ENCODE measurements around the gene ASIC3.
A peak's percentile ranks its signal among the peaks of the same experiment; 100 is the strongest.

Gene ASIC3

GRCh38 chr7:151051108-151051507, 2.8 kb downstream of the ASIC3 start:
- peak overlapping the region; percentile 40 for H3K4me2 ChIP-seq (ENCODE audit: insufficient read depth, low read length, poor library complexity, severe bottlenecking)
- no peak overlapping the region for H3K14ac ChIP-seq (ENCODE audit: low read length)
- H2BK5ac ChIP-seq (ENCODE audit: low read length): no peak overlapping the region
- H2AK5ac ChIP-seq (ENCODE audit: low read depth, low read length): no peak overlapping the region
- no CpG with 5 or more reads among the region's 50 CpGs for WGBS, 2 donors (ENCODE audit: extremely low coverage in 2 of 2, insufficient read length in 2 of 2, insufficient replicate concordance in 1 of 2)
- H3K27me3 ChIP-seq (ENCODE audit: control insufficient read depth in 3 of 3, insufficient read depth in 3 of 3, low read depth in 1 of 3, low read length in 3 of 3): peaks cover 0 to 32% (median 6%) of the 10 kb centered on the region in 3 experiments
- no peak overlapping the region for H3K27ac ChIP-seq (replicated peaks; ENCODE audit: low read length)
- no peak overlapping the region for H4K8ac ChIP-seq (ENCODE audit: low read depth, low read length)
- peak; percentile 78 for DNase-seq (ENCODE audit: low spot score)
- H2BK12ac ChIP-seq (ENCODE audit: low read length): no peak overlapping the region
- H2BK15ac ChIP-seq (ENCODE audit: low read length): no peak overlapping the region
- H3K9ac ChIP-seq (ENCODE audit: low read depth, low read length, poor library complexity): no peak overlapping the region
- H2BK120ac ChIP-seq (ENCODE audit: low read depth, low read length): no peak overlapping the region
- no peak overlapping the region for H4K91ac ChIP-seq (ENCODE audit: low read depth, low read length, poor library complexity)
- no peak overlapping the region for H3K4ac ChIP-seq (ENCODE audit: low read length)
- peaks cover 1% of the 10 kb centered on the region for H3K79me1 ChIP-seq (ENCODE audit: low read depth, low read length)
- H3K9me3 ChIP-seq (replicated peaks in 1 of 2; ENCODE audit: control insufficient read depth in 2 of 2, insufficient read depth in 1 of 2, low read depth in 1 of 2, low read length in 2 of 2): peaks cover 0 to 2% of the 10 kb centered on the region in 2 donors
- no peak overlapping the region for H3K4me3 ChIP-seq (ENCODE audit: low read length in 2 of 2)
- H2AFZ ChIP-seq (ENCODE audit: low read length): no peak overlapping the region
- peak overlapping the region; percentile 73 for H3K23ac ChIP-seq (ENCODE audit: low read depth, low read length, poor library complexity)
- H3K36me3 ChIP-seq (replicated peaks in 1 of 2; ENCODE audit: control insufficient read depth in 2 of 2, insufficient read depth in 2 of 2, low read length in 2 of 2): peaks cover 6 to 7% of the 10 kb centered on the region in 2 donors
- peak overlapping the region; percentile 57 for H3K18ac ChIP-seq (ENCODE audit: low read length)
- H3K4me1 ChIP-seq (ENCODE audit: control insufficient read depth in 2 of 2, insufficient read depth in 1 of 2, low read depth in 1 of 2, low read length in 2 of 2): peaks cover 0 to 2% of the 10 kb centered on the region in 2 donors

GRCh38 chr7:151053096-151053495, 4.8 kb downstream of the ASIC3 start:
- no peak overlapping the region for H2BK120ac ChIP-seq (ENCODE audit: low read depth, low read length)
- H3K4me1 ChIP-seq (ENCODE audit: control insufficient read depth in 2 of 2, insufficient read depth in 1 of 2, low read depth in 1 of 2, low read length in 2 of 2): peaks cover 4 to 8% of the 10 kb centered on the region in 2 donors
- H3K9me3 ChIP-seq (replicated peaks in 1 of 2; ENCODE audit: control insufficient read depth in 2 of 2, insufficient read depth in 1 of 2, low read depth in 1 of 2, low read length in 2 of 2): peaks cover 0 to 2% of the 10 kb centered on the region in 2 donors
- H3K27me3 ChIP-seq (ENCODE audit: control insufficient read depth in 3 of 3, insufficient read depth in 3 of 3, low read depth in 1 of 3, low read length in 3 of 3): peaks cover 0 to 43% (median 6%) of the 10 kb centered on the region in 3 experiments
- no peak overlapping the region for H3K18ac ChIP-seq (ENCODE audit: low read length)
- no peak overlapping the region for H4K8ac ChIP-seq (ENCODE audit: low read depth, low read length)
- no peak overlapping the region for H2AFZ ChIP-seq (ENCODE audit: low read length)
- no peak overlapping the region for H2BK12ac ChIP-seq (ENCODE audit: low read length)
- H3K27ac ChIP-seq (replicated peaks; ENCODE audit: low read length): no peak overlapping the region
- no peak overlapping the region for H3K4me3 ChIP-seq (ENCODE audit: low read length in 2 of 2)
- no CpG with 5 or more reads among the region's 4 CpGs for WGBS, 2 donors (ENCODE audit: extremely low coverage in 2 of 2, insufficient read length in 2 of 2, insufficient replicate concordance in 1 of 2)
- no peak overlapping the region for H2BK15ac ChIP-seq (ENCODE audit: low read length)
- no peak overlapping the region for H4K91ac ChIP-seq (ENCODE audit: low read depth, low read length, poor library complexity)
- no peak overlapping the region for H3K9ac ChIP-seq (ENCODE audit: low read depth, low read length, poor library complexity)
- no peak overlapping the region for H3K4ac ChIP-seq (ENCODE audit: low read length)
- H2AK5ac ChIP-seq (ENCODE audit: low read depth, low read length): no peak overlapping the region
- no peak for DNase-seq (ENCODE audit: low spot score)
- H3K14ac ChIP-seq (ENCODE audit: low read length): no peak overlapping the region
- H3K23ac ChIP-seq (ENCODE audit: low read depth, low read length, poor library complexity): no peak overlapping the region
- H3K36me3 ChIP-seq (replicated peaks in 1 of 2; ENCODE audit: control insufficient read depth in 2 of 2, insufficient read depth in 2 of 2, low read length in 2 of 2): peaks cover 3 to 4% of the 10 kb centered on the region in 2 donors
- peak overlapping the region; percentile 28 for H2BK5ac ChIP-seq (ENCODE audit: low read length)
- H3K4me2 ChIP-seq (ENCODE audit: insufficient read depth, low read length, poor library complexity, severe bottlenecking): no peak overlapping the region
- peaks cover 1% of the 10 kb centered on the region for H3K79me1 ChIP-seq (ENCODE audit: low read depth, low read length)

GRCh38 chr7:151053751-151054150, 5.4 kb downstream of the ASIC3 start:
- no peak overlapping the region for H3K9ac ChIP-seq (ENCODE audit: low read depth, low read length, poor library complexity)
- H2AK5ac ChIP-seq (ENCODE audit: low read depth, low read length): no peak overlapping the region
- no peak overlapping the region for H3K23ac ChIP-seq (ENCODE audit: low read depth, low read length, poor library complexity)
- WGBS, 2 donors (ENCODE audit: extremely low coverage in 2 of 2, insufficient read length in 2 of 2, insufficient replicate concordance in 1 of 2): no CpG with 5 or more reads among the region's 8 CpGs
- peaks cover 0 to 43% (median 6%) of the 10 kb centered on the region in 3 experiments for H3K27me3 ChIP-seq (ENCODE audit: control insufficient read depth in 3 of 3, insufficient read depth in 3 of 3, low read depth in 1 of 3, low read length in 3 of 3)
- no peak overlapping the region for H3K18ac ChIP-seq (ENCODE audit: low read length)
- no peak overlapping the region for H3K14ac ChIP-seq (ENCODE audit: low read length)
- no peak for DNase-seq (ENCODE audit: low spot score)
- no peak overlapping the region for H4K91ac ChIP-seq (ENCODE audit: low read depth, low read length, poor library complexity)
- peaks cover 3 to 4% of the 10 kb centered on the region in 2 donors for H3K36me3 ChIP-seq (replicated peaks in 1 of 2; ENCODE audit: control insufficient read depth in 2 of 2, insufficient read depth in 2 of 2, low read length in 2 of 2)
- no peak overlapping the region for H4K8ac ChIP-seq (ENCODE audit: low read depth, low read length)
- H2BK5ac ChIP-seq (ENCODE audit: low read length): peak overlapping the region; percentile 28
- H3K9me3 ChIP-seq (replicated peaks in 1 of 2; ENCODE audit: control insufficient read depth in 2 of 2, insufficient read depth in 1 of 2, low read depth in 1 of 2, low read length in 2 of 2): peaks cover 0 to 2% of the 10 kb centered on the region in 2 donors
- H2AFZ ChIP-seq (ENCODE audit: low read length): no peak overlapping the region
- H2BK12ac ChIP-seq (ENCODE audit: low read length): no peak overlapping the region
- peaks cover 1% of the 10 kb centered on the region for H3K79me1 ChIP-seq (ENCODE audit: low read depth, low read length)
- no peak overlapping the region for H3K27ac ChIP-seq (replicated peaks; ENCODE audit: low read length)
- H2BK120ac ChIP-seq (ENCODE audit: low read depth, low read length): no peak overlapping the region
- no peak overlapping the region for H3K4me3 ChIP-seq (ENCODE audit: low read length in 2 of 2)
- no peak overlapping the region for H3K4ac ChIP-seq (ENCODE audit: low read length)
- peaks cover 10% of the 10 kb centered on the region in 2 donors for H3K4me1 ChIP-seq (ENCODE audit: control insufficient read depth in 2 of 2, insufficient read depth in 1 of 2, low read depth in 1 of 2, low read length in 2 of 2)
- no peak overlapping the region for H2BK15ac ChIP-seq (ENCODE audit: low read length)
- H3K4me2 ChIP-seq (ENCODE audit: insufficient read depth, low read length, poor library complexity, severe bottlenecking): no peak overlapping the region

GRCh38 chr7:151056283-151056665, 7.9 kb downstream of the ASIC3 start:
- Histone ChIP-seq H3K9me3 (replicated peaks in 1 of 2; ENCODE audit: control insufficient read depth in 2 of 2, insufficient read depth in 1 of 2, low read depth in 1 of 2, low read length in 2 of 2) (peaks cover 0 to 2% of the 10 kb centered on the region in 2 donors), H3K79me1 (ENCODE audit: low read depth, low read length) (peaks cover 3% of the 10 kb centered on the region), H3K36me3 (replicated peaks in 1 of 2; ENCODE audit: control insufficient read depth in 2 of 2, insufficient read depth in 2 of 2, low read length in 2 of 2) (peaks cover 3 to 4% of the 10 kb centered on the region in 2 donors), H3K9ac (ENCODE audit: low read depth, low read length, poor library complexity) (no peak overlapping the region), H3K18ac (ENCODE audit: low read length) (no peak overlapping the region), H3K4me3 (ENCODE audit: low read length in 2 of 2) (no peak overlapping the region), H2AK5ac (ENCODE audit: low read depth, low read length) (no peak overlapping the region), H3K27ac (replicated peaks; ENCODE audit: low read length) (no peak overlapping the region), H2BK12ac (ENCODE audit: low read length) (no peak overlapping the region), H4K8ac (ENCODE audit: low read depth, low read length) (no peak overlapping the region), H3K23ac (ENCODE audit: low read depth, low read length, poor library complexity) (no peak overlapping the region), H3K4me2 (ENCODE audit: insufficient read depth, low read length, poor library complexity, severe bottlenecking) (no peak overlapping the region), H2AFZ (ENCODE audit: low read length) (no peak overlapping the region), H3K14ac (ENCODE audit: low read length) (no peak overlapping the region), H4K91ac (ENCODE audit: low read depth, low read length, poor library complexity) (no peak overlapping the region), H3K27me3 (ENCODE audit: control insufficient read depth in 3 of 3, insufficient read depth in 3 of 3, low read depth in 1 of 3, low read length in 3 of 3) (peaks cover 0 to 31% (median 0%) of the 10 kb centered on the region in 3 experiments), H3K4me1 (ENCODE audit: control insufficient read depth in 2 of 2, insufficient read depth in 1 of 2, low read depth in 1 of 2, low read length in 2 of 2) (peaks cover 22 to 23% of the 10 kb centered on the region in 2 donors), H3K4ac (ENCODE audit: low read length) (no peak overlapping the region), H2BK5ac (ENCODE audit: low read length) (no peak overlapping the region), H2BK15ac (ENCODE audit: low read length) (no peak overlapping the region), H2BK120ac (ENCODE audit: low read depth, low read length) (no peak overlapping the region)
- no CpG with 5 or more reads among the region's 6 CpGs for WGBS, 2 donors (ENCODE audit: extremely low coverage in 2 of 2, insufficient read length in 2 of 2, insufficient replicate concordance in 1 of 2)
- DNase-seq (ENCODE audit: low spot score): no peak
